A549 (cell line): ENCODE measurements around the gene SOX11. TPM values are rescaled to one million over a fixed set of nuclear protein-coding genes. Genes with fewer than 3 reads are reported as not detected.

Source experiments
- ATAC-seq, 2 experiments: fragments of 200-7000 bp in 1 of 2; fragments of >200 bp in 1 of 2; cut with Nextera tagmentation in 1 of 2; cut with Tn5 transposase in 1 of 2; 3 replicates each; pipeline versions ENCODE4 v1.8.0 to v1.9.1; 2018 to 2020; ENCODE audit warnings: mild to moderate bottlenecking in 1 of 2, moderate library complexity in 1 of 2
- CTCF ChIA-PET: fragments of 300-600 bp; sonication (Branson Sonifier 250); formaldehyde crosslinking; extraction: SDS; loops from one replicate; lab custom pipeline; 2021; ENCODE audit warnings: antibody characterized with exemption, inconsistent platforms; lab: Yijun Ruan, JAX
- POLR2A ChIA-PET: fragments of 350-600 bp; formaldehyde crosslinking; extraction: SDS; loops from one replicate; lab custom pipeline; 2021; ENCODE audit warnings: antibody characterized with exemption, inconsistent platforms; lab: Yijun Ruan, JAX
- DNase-seq, 2 experiments: peaks; one replicate each; pipeline versions ENCODE4 v3.0.0 to v3.0.0-alpha.2; 2011 to 2016; ENCODE audit warnings: low read depth in 1 of 2, low spot score in 1 of 2
- FAIRE-seq: peaks from 2 replicates; lab custom pipeline; 2011; peaks lifted over from hg19 to GRCh38; lab: Jason Lieb, UNC
- H3K27ac ChIP-seq, 2 experiments: fragments of >200 bp; sonication (Bioruptor Twin); formaldehyde crosslinking; 3 replicates each; pipeline ENCODE4 v1.5.1; 2016 to 2017
- H3K4me1 ChIP-seq: fragments of >200 bp; sonication (Bioruptor Twin); formaldehyde crosslinking; 3 replicates; pipeline ENCODE4 v1.6.1; 2016
- H3K4me2 ChIP-seq: fragments of >200 bp; sonication (Bioruptor Twin); formaldehyde crosslinking; 3 replicates; pipeline ENCODE4 v1.6.1; 2016
- H3K4me3 ChIP-seq: fragments of >200 bp; sonication (Bioruptor Twin); formaldehyde crosslinking; 3 replicates; pipeline ENCODE4 v1.5.1; 2016
- H3K9me3 ChIP-seq: fragments of >200 bp; sonication (Bioruptor Twin); formaldehyde crosslinking; 3 replicates; pipeline ENCODE4 v1.6.1; 2016
- BHLHE40 ChIP-seq: IDR thresholded peaks from 2 replicates; pipeline ENCODE4 v1.6.1; 2012; ENCODE audit warnings: low read depth, low read length, inconsistent platforms
- CEBPB ChIP-seq, 2 experiments: fragments of >200 bp in 1 of 2; sonication (Bioruptor Twin) in 1 of 2; formaldehyde crosslinking in 1 of 2; IDR thresholded peaks; 2 replicates each; pipeline ENCODE4 v1.6.1; 2012 to 2016
- CHD2 ChIP-seq: fragments of 150-350 bp; IDR thresholded peaks from 2 replicates; pipeline ENCODE4 v1.6.1; 2014; ENCODE audit warnings: low read length; ENCODE audit not compliant: partially characterized antibody
- HOXB5 ChIP-seq: fragments of 250-450 bp; sonication (Bioruptor Pico); IDR thresholded peaks from 2 replicates; pipeline ENCODE4 v1.5.0; 2020; ENCODE audit warnings: mild to moderate bottlenecking, moderate library complexity
- JUNB ChIP-seq: fragments of >200 bp; sonication (Bioruptor Twin); formaldehyde crosslinking; IDR thresholded peaks from 2 replicates; pipeline ENCODE4 v1.6.1; 2016
- KDM1A ChIP-seq: fragments of 200-600 bp; sonication (generic); IDR thresholded peaks from 2 replicates; pipeline ENCODE4 v1.6.1; 2016; ENCODE audit warnings: low read depth, mild to moderate bottlenecking
- MAZ ChIP-seq: fragments of 150-350 bp; IDR thresholded peaks from 2 replicates; pipeline ENCODE4 v1.6.1; 2014; ENCODE audit warnings: antibody characterized with exemption, low read depth, low read length, borderline replicate concordance
- MYC ChIP-seq: IDR thresholded peaks from 2 replicates; pipeline ENCODE4 v1.6.1; 2012; ENCODE audit warnings: mild to moderate bottlenecking, inconsistent platforms, low read length, improper control_type of control experiment, borderline replicate concordance
- NFE2L2 ChIP-seq: fragments of 150-350 bp; conservative IDR thresholded peaks from 2 replicates; pipeline ENCODE4 v1.6.1; 2014; ENCODE audit warnings: low read length
- NPAS2 ChIP-seq: fragments of 250-450 bp; sonication (Bioruptor Pico); IDR thresholded peaks from 2 replicates; pipeline ENCODE4 v1.8.0; 2022; ENCODE audit warnings: mild to moderate bottlenecking, moderate library complexity, borderline replicate concordance
- PHF8 ChIP-seq: fragments of 200-600 bp; sonication (generic); IDR thresholded peaks from 2 replicates; pipeline ENCODE4 v1.6.1; 2016; ENCODE audit warnings: low read depth, mild to moderate bottlenecking, antibody characterized with exemption, moderate library complexity, borderline replicate concordance
- RAD21 ChIP-seq, 2 experiments: fragments of >200 bp in 1 of 2; sonication (Bioruptor Twin) in 1 of 2; formaldehyde crosslinking in 1 of 2; IDR thresholded peaks in 1 of 2; conservative IDR thresholded peaks in 1 of 2; 2 replicates in 1 of 2; 3 replicates in 1 of 2; pipeline ENCODE4 v1.6.1; 2012 to 2018; ENCODE audit warnings: inconsistent platforms in 1 of 2
- RFX5 ChIP-seq: fragments of 450-650 bp; IDR thresholded peaks from 2 replicates; pipeline ENCODE4 v1.7.1; 2014; ENCODE audit warnings: antibody characterized with exemption, mild to moderate bottlenecking, moderate library complexity
- RNF2 ChIP-seq: fragments of 200-600 bp; sonication (generic); IDR thresholded peaks from 2 replicates; pipeline ENCODE4 v1.6.1; 2016; ENCODE audit warnings: low read depth, mild to moderate bottlenecking, antibody characterized with exemption, moderate library complexity, borderline replicate concordance
- TFCP2L1 ChIP-seq: fragments of 250-450 bp; sonication (Bioruptor Pico); IDR thresholded peaks from 2 replicates; pipeline ENCODE4 v1.5.0; 2021; ENCODE audit warnings: mild to moderate bottlenecking
- ZFP36 ChIP-seq: fragments of 450-650 bp; IDR thresholded peaks from 2 replicates; pipeline ENCODE4 v1.6.1; 2014; ENCODE audit warnings: borderline replicate concordance; ENCODE audit not compliant: partially characterized antibody
- WGBS: methylation state at CpG from one replicate; pipeline ENCODE4 v1.1.6; 2017; ENCODE audit errors: missing lambda C conversion rate; 5-methylcytosine and 5-hydroxymethylcytosine counted together
- polyA plus RNA-seq, 4 experiments: library from polyadenylated mRNA; depleted of rRNA in 3 of 4; stranded (reverse); fragments of >200 nt; fragmentation: RNase III in 1 of 4; extraction: RNeasy Plus Mini Kit Qiagen cat#74134 plus additional on column Dnase treatment in 1 of 4; gene quantifications; 2 replicates in 3 of 4; 3 replicates in 1 of 4; pipeline ENCODE4 v1.2.3, GENCODE V29; 2011 to 2017
- TF ChIP-seq, protein P1 (sequence below): IDR thresholded peaks from 2 replicates; pipeline ENCODE4 v1.6.1; 2012
- TF ChIP-seq, protein P2 (sequence below): fragments of >200 bp; sonication (Bioruptor Twin); formaldehyde crosslinking; IDR thresholded peaks from 3 replicates; pipeline ENCODE4 v1.5.1; 2016
- TF ChIP-seq, protein P3 (sequence below): fragments of 150-350 bp; IDR thresholded peaks from 2 replicates; pipeline ENCODE4 v1.6.1; 2014; ENCODE audit warnings: low read depth, mild to moderate bottlenecking, low read length
- TF ChIP-seq, protein P4 (sequence below): fragments of 450-650 bp; IDR thresholded peaks from 2 replicates; pipeline ENCODE4 v1.6.1; 2014; ENCODE audit warnings: antibody characterized with exemption
- TF ChIP-seq, protein P5 (sequence below): fragments of 250-450 bp; sonication (Bioruptor Pico); IDR thresholded peaks from 2 replicates; pipeline ENCODE4 v1.5.0; 2021; ENCODE audit warnings: mild to moderate bottlenecking, moderate library complexity, borderline replicate concordance
- TF ChIP-seq, protein P6 (sequence below): fragments of 250-450 bp; sonication (Bioruptor Pico); IDR thresholded peaks from 2 replicates; pipeline ENCODE4 v1.5.0; 2020; ENCODE audit warnings: low read depth, mild to moderate bottlenecking, moderate library complexity

Gene SOX11
- polyA plus RNA-seq, 2 of the 4 experiments (the other 2 are of a cell fraction) = not detected

DNA sequence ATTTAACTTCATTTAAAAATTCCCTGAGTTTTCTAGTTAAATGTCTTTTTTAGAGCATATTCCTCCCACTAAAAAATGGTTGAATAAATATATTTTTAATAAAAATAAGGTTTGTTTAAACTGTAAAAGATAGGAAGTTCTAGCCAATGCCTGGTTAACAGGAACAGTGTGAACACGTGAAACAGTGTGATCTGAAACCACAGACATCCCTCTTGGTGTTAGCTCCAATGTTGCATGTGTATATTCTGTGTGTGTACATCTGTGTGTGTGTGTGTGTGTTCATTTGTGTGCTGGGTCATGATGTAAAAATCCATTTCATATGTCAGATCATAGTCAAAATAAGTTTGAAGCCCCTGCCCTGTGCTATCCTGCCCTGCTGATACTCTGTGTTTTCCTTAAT, 6.1 kb upstream of the SOX11 start:
- TF ChIP-seq, protein P1, sequence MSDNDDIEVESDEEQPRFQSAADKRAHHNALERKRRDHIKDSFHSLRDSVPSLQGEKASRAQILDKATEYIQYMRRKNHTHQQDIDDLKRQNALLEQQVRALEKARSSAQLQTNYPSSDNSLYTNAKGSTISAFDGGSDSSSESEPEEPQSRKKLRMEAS = no peak
- TF ChIP-seq, protein P2, sequence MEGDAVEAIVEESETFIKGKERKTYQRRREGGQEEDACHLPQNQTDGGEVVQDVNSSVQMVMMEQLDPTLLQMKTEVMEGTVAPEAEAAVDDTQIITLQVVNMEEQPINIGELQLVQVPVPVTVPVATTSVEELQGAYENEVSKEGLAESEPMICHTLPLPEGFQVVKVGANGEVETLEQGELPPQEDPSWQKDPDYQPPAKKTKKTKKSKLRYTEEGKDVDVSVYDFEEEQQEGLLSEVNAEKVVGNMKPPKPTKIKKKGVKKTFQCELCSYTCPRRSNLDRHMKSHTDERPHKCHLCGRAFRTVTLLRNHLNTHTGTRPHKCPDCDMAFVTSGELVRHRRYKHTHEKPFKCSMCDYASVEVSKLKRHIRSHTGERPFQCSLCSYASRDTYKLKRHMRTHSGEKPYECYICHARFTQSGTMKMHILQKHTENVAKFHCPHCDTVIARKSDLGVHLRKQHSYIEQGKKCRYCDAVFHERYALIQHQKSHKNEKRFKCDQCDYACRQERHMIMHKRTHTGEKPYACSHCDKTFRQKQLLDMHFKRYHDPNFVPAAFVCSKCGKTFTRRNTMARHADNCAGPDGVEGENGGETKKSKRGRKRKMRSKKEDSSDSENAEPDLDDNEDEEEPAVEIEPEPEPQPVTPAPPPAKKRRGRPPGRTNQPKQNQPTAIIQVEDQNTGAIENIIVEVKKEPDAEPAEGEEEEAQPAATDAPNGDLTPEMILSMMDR = no peak
- TF ChIP-seq, all 56 proteins: peak for 0
- Histone ChIP-seq H3K9me3 (no peaks in the 10 kb centered on the region), H3K4me2 (no peak overlapping the region), H3K4me1 (no peaks in the 10 kb centered on the region), H3K27ac (no peak overlapping the region), H3K4me3 (no peak overlapping the region)
- DNase-seq = no peak
- ChIA-PET CTCF (no interaction called here), POLR2A (no interaction called here)
- no peak for FAIRE-seq
- ATAC-seq = no peak
- WGBS = 0% methylated on average over 1 of the region's 1 CpG

DNA sequence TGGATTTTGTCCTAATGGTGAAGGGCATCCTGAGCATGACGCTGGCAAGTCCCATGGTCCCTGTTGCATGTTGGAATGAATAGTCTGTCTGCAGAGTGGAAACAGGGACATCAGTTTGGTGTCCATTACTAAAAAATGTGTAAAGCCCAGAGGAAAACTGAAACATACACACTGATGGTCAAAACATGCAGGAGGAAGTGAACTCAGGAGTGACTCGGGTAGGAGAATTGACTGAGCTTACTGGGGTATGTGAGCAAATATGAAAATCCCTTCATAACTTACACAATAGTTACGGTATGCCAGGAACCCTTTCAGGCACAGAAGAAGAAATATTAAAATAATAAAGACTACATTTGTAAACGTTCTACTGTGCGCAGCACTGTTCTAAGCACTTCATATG, 5.6 kb upstream of the SOX11 start:
- Histone ChIP-seq H3K4me3 (no peak overlapping the region), H3K9me3 (no peaks in the 10 kb centered on the region), H3K4me1 (no peaks in the 10 kb centered on the region), H3K27ac (no peak overlapping the region), H3K4me2 (no peak overlapping the region)
- ChIA-PET POLR2A (no interaction called here), CTCF (no interaction called here)
- TF ChIP-seq TFCP2L1 (CRISPR knock-in tag) = no peak
- no peak for TF ChIP-seq MYC
- no peak for TF ChIP-seq BHLHE40
- TF ChIP-seq, protein P3, sequence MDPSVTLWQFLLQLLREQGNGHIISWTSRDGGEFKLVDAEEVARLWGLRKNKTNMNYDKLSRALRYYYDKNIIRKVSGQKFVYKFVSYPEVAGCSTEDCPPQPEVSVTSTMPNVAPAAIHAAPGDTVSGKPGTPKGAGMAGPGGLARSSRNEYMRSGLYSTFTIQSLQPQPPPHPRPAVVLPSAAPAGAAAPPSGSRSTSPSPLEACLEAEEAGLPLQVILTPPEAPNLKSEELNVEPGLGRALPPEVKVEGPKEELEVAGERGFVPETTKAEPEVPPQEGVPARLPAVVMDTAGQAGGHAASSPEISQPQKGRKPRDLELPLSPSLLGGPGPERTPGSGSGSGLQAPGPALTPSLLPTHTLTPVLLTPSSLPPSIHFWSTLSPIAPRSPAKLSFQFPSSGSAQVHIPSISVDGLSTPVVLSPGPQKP = no peak
- TF ChIP-seq RAD21 (conservative IDR thresholded peaks at IDR 0.05 in 1 of 2, IDR thresholded peaks at IDR 0.05 in 1 of 2) = no peak
- TF ChIP-seq, protein P4, sequence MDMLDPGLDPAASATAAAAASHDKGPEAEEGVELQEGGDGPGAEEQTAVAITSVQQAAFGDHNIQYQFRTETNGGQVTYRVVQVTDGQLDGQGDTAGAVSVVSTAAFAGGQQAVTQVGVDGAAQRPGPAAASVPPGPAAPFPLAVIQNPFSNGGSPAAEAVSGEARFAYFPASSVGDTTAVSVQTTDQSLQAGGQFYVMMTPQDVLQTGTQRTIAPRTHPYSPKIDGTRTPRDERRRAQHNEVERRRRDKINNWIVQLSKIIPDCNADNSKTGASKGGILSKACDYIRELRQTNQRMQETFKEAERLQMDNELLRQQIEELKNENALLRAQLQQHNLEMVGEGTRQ = no peak
- TF ChIP-seq ZFP36 = no peak
- TF ChIP-seq RNF2 = no peak
- TF ChIP-seq NFE2L2 = no peak
- TF ChIP-seq, protein P5, sequence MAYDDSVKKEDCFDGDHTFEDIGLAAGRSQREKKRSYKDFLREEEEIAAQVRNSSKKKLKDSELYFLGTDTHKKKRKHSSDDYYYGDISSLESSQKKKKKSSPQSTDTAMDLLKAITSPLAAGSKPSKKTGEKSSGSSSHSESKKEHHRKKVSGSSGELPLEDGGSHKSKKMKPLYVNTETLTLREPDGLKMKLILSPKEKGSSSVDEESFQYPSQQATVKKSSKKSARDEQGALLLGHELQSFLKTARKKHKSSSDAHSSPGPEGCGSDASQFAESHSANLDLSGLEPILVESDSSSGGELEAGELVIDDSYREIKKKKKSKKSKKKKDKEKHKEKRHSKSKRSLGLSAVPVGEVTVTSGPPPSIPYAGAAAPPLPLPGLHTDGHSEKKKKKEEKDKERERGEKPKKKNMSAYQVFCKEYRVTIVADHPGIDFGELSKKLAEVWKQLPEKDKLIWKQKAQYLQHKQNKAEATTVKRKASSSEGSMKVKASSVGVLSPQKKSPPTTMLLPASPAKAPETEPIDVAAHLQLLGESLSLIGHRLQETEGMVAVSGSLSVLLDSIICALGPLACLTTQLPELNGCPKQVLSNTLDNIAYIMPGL = no peak
- TF ChIP-seq HOXB5 (CRISPR knock-in tag) = no peak
- FAIRE-seq (no peak), DNase-seq (no peak), ATAC-seq (no peak)
- WGBS = 23% methylated on average over 5 of the region's 5 CpGs

DNA sequence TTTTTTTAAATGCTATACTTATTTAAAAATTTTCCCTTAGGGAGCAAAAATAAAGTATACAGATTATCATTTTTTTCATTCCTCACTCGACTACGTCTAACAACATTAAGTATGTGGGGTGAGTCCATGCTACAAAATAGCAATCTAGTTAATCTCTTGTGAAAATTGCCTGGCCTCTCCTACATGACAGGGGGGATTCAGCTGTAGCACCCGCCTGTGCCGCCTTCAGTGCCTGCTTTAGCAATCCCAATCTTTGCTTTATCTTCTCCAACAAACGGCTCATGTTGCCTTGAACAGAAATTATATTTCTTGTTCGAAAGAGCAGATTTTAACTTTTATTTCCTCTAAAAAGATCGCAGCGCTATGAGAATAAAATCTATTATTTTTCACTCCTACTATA, 2.4 kb upstream of the SOX11 start:
- no peak for DNase-seq
- POLR2A ChIA-PET = no interaction called here
- FAIRE-seq = no peak
- Histone ChIP-seq H3K4me2 (no peak overlapping the region), H3K4me1 (no peaks in the 10 kb centered on the region), H3K9me3 (no peaks in the 10 kb centered on the region; the same call in 2 of the 3 replicates), H3K27ac (no peak overlapping the region), H3K4me3 (no peak overlapping the region)
- ATAC-seq = no peak
- CTCF ChIA-PET = no interaction called here
- 57% methylated on average over 8 of the region's 8 CpGs for WGBS
- TF ChIP-seq NPAS2 (no peak), CHD2 (no peak), KDM1A (no peak), MAZ (no peak), RFX5 (no peak), HOXB5 (CRISPR knock-in tag) (no peak), PHF8 (no peak), JUNB (no peak), RAD21 (conservative IDR thresholded peaks at IDR 0.05 in 1 of 2, IDR thresholded peaks at IDR 0.05 in 1 of 2) (no peak), CEBPB (IDR thresholded peaks at IDR 0.05) (no peak), TFCP2L1 (CRISPR knock-in tag) (no peak)
- TF ChIP-seq, protein P6, sequence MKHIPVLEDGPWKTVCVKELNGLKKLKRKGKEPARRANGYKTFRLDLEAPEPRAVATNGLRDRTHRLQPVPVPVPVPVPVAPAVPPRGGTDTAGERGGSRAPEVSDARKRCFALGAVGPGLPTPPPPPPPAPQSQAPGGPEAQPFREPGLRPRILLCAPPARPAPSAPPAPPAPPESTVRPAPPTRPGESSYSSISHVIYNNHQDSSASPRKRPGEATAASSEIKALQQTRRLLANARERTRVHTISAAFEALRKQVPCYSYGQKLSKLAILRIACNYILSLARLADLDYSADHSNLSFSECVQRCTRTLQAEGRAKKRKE (CRISPR knock-in tag) = no peak
- TF ChIP-seq, protein P2 = no peak
